Endothelial cell of umbilical vein (primary cell): Measurements from ENCODE around the gene TMEM129. TPM values are rescaled to one million over a fixed set of nuclear protein-coding genes. Genes with fewer than 3 reads are reported as not detected.

ENCODE experiments used
- BruUV-seq: library from RNA; stranded (reverse); fragments of 400-500 nt; replicated peaks from 2 replicates; lab custom pipeline; 2021; lab: Mats Ljungman, UMichigan
- CTCF ChIA-PET: fragments of 300-600, 350-600 bp; sonication (Branson Sonifier 250); formaldehyde crosslinking; loops from one replicate; lab custom pipeline; 2021; ENCODE audit warnings: antibody characterized with exemption, inconsistent platforms; lab: Charles Lee
- POLR2A ChIA-PET: fragments of 300-600, 350-600 bp; sonication (Branson Sonifier 250); formaldehyde crosslinking; loops from one replicate; lab custom pipeline; 2021; ENCODE audit warnings: antibody characterized with exemption, inconsistent platforms; lab: Charles Lee
- DNase-seq: peaks from one replicate; pipeline ENCODE4 v3.0.0-alpha.2; 2011; ENCODE audit warnings: low read depth, low spot score
- FAIRE-seq: peaks from 2 replicates; lab custom pipeline; 2011; peaks lifted over from hg19 to GRCh38; lab: Jason Lieb, UNC
- H2AFZ ChIP-seq: 2 replicates; pipeline ENCODE4 v1.6.0; 2012; ENCODE audit warnings: low read depth, low read length, control low read depth, inconsistent platforms
- H3K27ac ChIP-seq: 2 replicates; pipeline ENCODE4 v1.5.1; 2011; ENCODE audit warnings: low read depth, mild to moderate bottlenecking, control low read depth, low read length, moderate library complexity; ENCODE audit not compliant: insufficient read depth
- H3K27me3 ChIP-seq, 2 experiments: 2 replicates each; pipeline versions ENCODE4 v1.6.0 to v1.6.1; 2011; ENCODE audit warnings: low read length in 2 of 2, mixed read lengths in 1 of 2; ENCODE audit not compliant: control insufficient read depth in 2 of 2, insufficient read depth in 2 of 2
- H3K36me3 ChIP-seq, 2 experiments: 2 replicates in 1 of 2; 3 replicates in 1 of 2; pipeline ENCODE4 v1.5.1; 2011; ENCODE audit warnings: low read length in 2 of 2, mild to moderate bottlenecking in 1 of 2, moderate library complexity in 1 of 2; ENCODE audit not compliant: control insufficient read depth in 2 of 2, insufficient read depth in 2 of 2; ENCODE audit errors: extremely low read depth in 1 of 2
- H3K4me1 ChIP-seq: 3 replicates; pipeline ENCODE4 v1.5.1; 2011; ENCODE audit warnings: mild to moderate bottlenecking, low read length; ENCODE audit not compliant: control insufficient read depth, insufficient read depth; ENCODE audit errors: extremely low read depth
- H3K4me2 ChIP-seq: 2 replicates; pipeline ENCODE4 v1.6.1; 2011; ENCODE audit warnings: low read length, control low read depth, mixed read lengths; ENCODE audit not compliant: insufficient read depth
- H3K4me3 ChIP-seq, 3 experiments: fragments of 200-600 bp in 1 of 3; sonication (generic), shearing (Covaris generic) in 1 of 3; replicated peaks in 1 of 3; 2 replicates each; pipeline ENCODE4 v1.5.1; 2011 to 2016; ENCODE audit warnings: control low read depth in 3 of 3, low read length in 3 of 3, mild to moderate bottlenecking in 2 of 3, inconsistent platforms in 1 of 3, low read depth in 1 of 3, moderate library complexity in 1 of 3; ENCODE audit not compliant: insufficient read depth in 1 of 3
- H3K79me2 ChIP-seq: 2 replicates; pipeline ENCODE4 v1.6.0; 2012; ENCODE audit warnings: low read length, inconsistent platforms; ENCODE audit not compliant: control insufficient read depth, insufficient read depth
- H3K9ac ChIP-seq: replicated peaks from 2 replicates; pipeline ENCODE3; 2011; ENCODE audit warnings: low read length, control low read depth; ENCODE audit not compliant: insufficient read depth; ENCODE audit errors: extremely low read depth
- H3K9me1 ChIP-seq: replicated peaks from 3 replicates; pipeline ENCODE4 v1.6.0; 2011; ENCODE audit warnings: mild to moderate bottlenecking, low read length; ENCODE audit not compliant: control insufficient read depth, insufficient read depth; ENCODE audit errors: extremely low read depth
- H3K9me3 ChIP-seq: replicated peaks from 2 replicates; pipeline ENCODE4 v1.5.1; 2012; ENCODE audit warnings: low read length, inconsistent platforms; ENCODE audit not compliant: control insufficient read depth, insufficient read depth
- H4K20me1 ChIP-seq: replicated peaks from 2 replicates; pipeline ENCODE3; 2011; ENCODE audit warnings: mild to moderate bottlenecking, low read length; ENCODE audit not compliant: control insufficient read depth, insufficient read depth; ENCODE audit errors: extremely low read depth
- CTCF ChIP-seq, 2 donors: IDR thresholded peaks; 1 replicate in 1 of 2; 2 replicates in 1 of 2; pipeline ENCODE4 v1.5.1; 2011; ENCODE audit warnings: low read length in 2 of 2, mild to moderate bottlenecking in 2 of 2, moderate library complexity in 2 of 2, control low read depth in 1 of 2, inconsistent platforms in 1 of 2, low read depth in 1 of 2; ENCODE audit not compliant: insufficient read depth in 1 of 2; ENCODE audit errors: extremely low read depth in 1 of 2
- EZH2 ChIP-seq: IDR thresholded peaks from 2 replicates; pipeline ENCODE4 v1.6.1; 2012; ENCODE audit warnings: borderline replicate concordance, low read depth, mild to moderate bottlenecking, moderate library complexity, low read length, inconsistent platforms; ENCODE audit not compliant: severe bottlenecking
- FOS ChIP-seq: IDR thresholded peaks from 2 replicates; pipeline ENCODE4 v1.6.1; 2011; ENCODE audit warnings: mild to moderate bottlenecking, low read length, moderate library complexity, borderline replicate concordance; ENCODE audit not compliant: insufficient read depth
- GATA2 ChIP-seq: IDR thresholded peaks from 2 replicates; pipeline ENCODE4 v1.7.0; 2011; ENCODE audit warnings: low read depth, mild to moderate bottlenecking, moderate library complexity, mixed read lengths, low read length; ENCODE audit not compliant: insufficient read length, insufficient read depth
- JUN ChIP-seq: IDR thresholded peaks from 2 replicates; pipeline ENCODE4 v1.6.1; 2011; ENCODE audit warnings: borderline replicate concordance, low read depth; ENCODE audit not compliant: insufficient read length, insufficient read depth
- MAX ChIP-seq: IDR thresholded peaks from 2 replicates; pipeline ENCODE4 v1.6.1; 2011; ENCODE audit not compliant: insufficient read depth, insufficient read length
- MYC ChIP-seq: IDR thresholded peaks from one replicate; pipeline ENCODE4 v1.6.1; 2011; ENCODE audit warnings: mild to moderate bottlenecking, low read depth, low read length
- POLR2A ChIP-seq: IDR thresholded peaks from 2 replicates; pipeline ENCODE4 v1.6.1; 2012; ENCODE audit warnings: low read depth, mild to moderate bottlenecking, control low read depth, low read length
- POLR2AphosphoS5 ChIP-seq: IDR thresholded peaks from 2 replicates; pipeline ENCODE4 v1.6.1; 2012; ENCODE audit warnings: low read depth, mild to moderate bottlenecking, control low read depth, low read length, moderate library complexity; ENCODE audit not compliant: insufficient read depth
- dilution Hi-C: fragments of 300-500 bp; cut with MboI; formaldehyde crosslinking; loops from one replicate; pipeline ENCODE4 v1.15.0; 2019; ENCODE audit warnings: low sequenced_read_pairs; ENCODE audit not compliant: extremely low pct_ligation_motif_present
- intact Hi-C: fragments of 100-400 bp; cut with micrococcal nuclease; formaldehyde crosslinking; loops from one replicate; pipeline ENCODE4 v1.10.0; 2022
- polyA plus RNA-seq, 4 experiments: library from polyadenylated mRNA; depleted of rRNA in 3 of 4; stranded (reverse) in 3 of 4; unstranded in 1 of 4; fragments of >200 nt; gene quantifications; 2 replicates each; pipeline versions ENCODE4 v1.2.1 to v1.2.3, GENCODE V29; 2011 to 2012; ENCODE audit warnings: missing spikeins in 1 of 4
- total RNA-seq: library from RNA; stranded (reverse); gene quantifications from 2 replicates; pipeline ENCODE4 v1.2.3, GENCODE V29; 2021

The TMEM129 gene
- total and polyA plus RNA-seq, 2 donors (not counting 3 experiments of a cell fraction or from before 2014, with no cell fraction given) = 23.2 to 33.2 TPM

GRCh38 chr4:1745165-1745564 lies 24.0 kb upstream of the TMEM129 start:
- Histone ChIP-seq H3K9me1 (no peaks in the 10 kb centered on the region), H2AFZ (no peak overlapping the region), H3K79me2 (no peaks in the 10 kb centered on the region), H3K27me3 (no peaks in the 10 kb centered on the region), H3K4me3 (no peak overlapping the region), H3K36me3 (peaks cover 8 to 22% of the 10 kb centered on the region in 2 experiments), H3K4me2 (no peak overlapping the region), H3K27ac (no peak overlapping the region), H3K4me1 (peaks cover 4% of the 10 kb centered on the region), H3K9ac (no peak overlapping the region), H4K20me1 (no peaks in the 10 kb centered on the region), H3K9me3 (no peaks in the 10 kb centered on the region)
- CTCF ChIA-PET = interaction anchor here (0.8 to 6.0 kb wide), 7 partner anchors 9 to 166 kb away, joined by 3 to 198 read pairs (median 5); no protein-coding TSS in a partner anchor
- POLR2A ChIA-PET = no interaction called here
- BruUV-seq = no TSS peak
- FAIRE-seq (no peak), DNase-seq (no peak)
- dilution Hi-C loops (no loop called here), intact Hi-C loops (loop anchor here (5.0 kb wide), 1 partner anchor 47 kb away; the partner anchor contains the start of gene FGFR3)
- TF ChIP-seq JUN = no peak
- no peak for TF ChIP-seq POLR2AphosphoS5
- no peak for TF ChIP-seq CTCF (IDR thresholded peaks at IDR 0.05; ENCODE audit: extremely low read depth in 1 of 2, insufficient read depth in 1 of 2, low read depth in 1 of 2, low read length in 2 of 2)
- TF ChIP-seq MAX = no peak
- TF ChIP-seq FOS = no peak
- no peak for TF ChIP-seq GATA2
- no peak for TF ChIP-seq MYC
- no peak for TF ChIP-seq POLR2A
- no peak for TF ChIP-seq EZH2
